OCI-LY3 (cell line): ENCODE data around the gene MAMDC4.

ENCODE experiments used
- H2AFZ ChIP-seq: fragments of 200-600, 300-600 bp; shearing (Covaris generic); 2 replicates; pipeline ENCODE4 v1.6.0; 2014; ENCODE audit warnings: antibody characterized with exemption, low read depth, low read length
- H3K27ac ChIP-seq: fragments of 200-600, 300-600 bp; sonication (generic); 2 replicates; pipeline ENCODE4 v1.5.1; 2014; ENCODE audit warnings: mild to moderate bottlenecking, low read length, moderate library complexity, mixed read lengths
- H3K27me3 ChIP-seq: fragments of 200-600, 300-600 bp; sonication (generic); 2 replicates; pipeline ENCODE4 v1.6.1; 2014; ENCODE audit warnings: low read depth, low read length, mixed read lengths
- H3K36me3 ChIP-seq: fragments of 200-600, 300-600 bp; sonication (generic); replicated peaks from 2 replicates; pipeline ENCODE3; 2014; ENCODE audit warnings: low read depth, low read length, mixed read lengths
- H3K4me1 ChIP-seq: fragments of 300-600, 200-600 bp; sonication (generic); 2 replicates; pipeline ENCODE4 v1.6.1; 2014; ENCODE audit warnings: low read length, mixed read lengths
- H3K4me2 ChIP-seq: fragments of 200-600, 300-600 bp; sonication (generic); 2 replicates; pipeline ENCODE4 v1.6.1; 2014; ENCODE audit warnings: low read length, mixed read lengths
- H3K4me3 ChIP-seq: fragments of 300-600, 200-600 bp; sonication (generic); 2 replicates; pipeline ENCODE4 v1.5.1; 2014; ENCODE audit warnings: antibody characterized with exemption, mild to moderate bottlenecking, low read length, moderate library complexity
- H3K79me2 ChIP-seq: fragments of 300-600, 200-600 bp; shearing (Covaris generic); 2 replicates; pipeline ENCODE4 v1.6.1; 2014; ENCODE audit warnings: mild to moderate bottlenecking, low read length, mixed read lengths
- H3K9ac ChIP-seq: fragments of 300-600, 200-600 bp; shearing (Covaris generic); 2 replicates; pipeline ENCODE4 v1.6.0; 2014; ENCODE audit warnings: mild to moderate bottlenecking, low read length, moderate library complexity
- H3K9me3 ChIP-seq: fragments of 200-600, 300-600 bp; shearing (Covaris generic); 2 replicates; pipeline ENCODE4 v1.6.1; 2014; ENCODE audit warnings: low read length, mixed read lengths; ENCODE audit not compliant: insufficient read depth
- H4K20me1 ChIP-seq: fragments of 200-600, 300-600 bp; sonication (generic); 2 replicates; pipeline ENCODE4 v1.6.1; 2016; ENCODE audit warnings: low read length, mixed read lengths; ENCODE audit not compliant: insufficient read depth
- EZH2phosphoT487 ChIP-seq: fragments of 200-600 bp; shearing (Covaris generic); IDR thresholded peaks from 2 replicates; pipeline ENCODE4 v1.6.1; 2018; ENCODE audit warnings: antibody characterized with exemption, mixed run types, low read depth
- TF ChIP-seq, protein P1 (sequence below): fragments of 200-600, 300-600 bp; sonication (generic); IDR thresholded peaks from 2 replicates; pipeline ENCODE4 v1.5.1; 2014; ENCODE audit warnings: antibody characterized with exemption, low read length, low read depth

The MAMDC4 gene

DNA sequence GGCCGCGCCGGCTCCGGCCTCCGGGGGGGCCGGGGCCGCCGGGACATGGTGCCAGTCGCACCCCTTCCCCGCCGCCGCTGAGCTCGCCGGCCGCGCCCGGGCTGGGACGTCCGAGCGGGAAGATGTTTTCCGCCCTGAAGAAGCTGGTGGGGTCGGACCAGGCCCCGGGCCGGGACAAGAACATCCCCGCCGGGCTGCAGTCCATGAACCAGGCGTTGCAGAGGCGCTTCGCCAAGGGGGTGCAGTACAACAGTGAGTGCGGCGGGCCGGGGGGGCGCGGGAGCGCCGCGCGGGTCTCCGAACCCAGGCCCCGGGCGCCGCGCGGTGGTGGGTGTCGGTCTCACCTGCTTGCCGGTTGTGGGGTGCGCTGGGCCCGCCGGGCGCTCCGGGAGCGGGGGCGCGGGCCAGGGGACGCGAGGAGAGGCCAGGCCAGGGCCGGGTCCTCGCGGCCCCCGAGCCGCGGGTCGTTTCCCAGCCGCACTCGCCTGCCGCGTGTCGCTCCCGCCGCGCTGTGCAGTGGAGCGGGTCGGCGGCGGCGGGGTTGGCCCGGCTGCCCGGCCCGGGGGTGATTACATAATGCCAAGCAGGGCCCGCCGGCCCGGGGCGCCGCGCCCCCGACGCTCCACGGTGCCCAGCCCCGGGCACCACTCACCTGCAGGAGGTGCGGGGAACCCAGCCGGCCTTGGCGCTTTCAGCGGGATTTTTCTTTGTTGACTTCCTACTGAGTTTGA, 43.9 kb upstream of the MAMDC4 start:
- TF ChIP-seq, protein P1, sequence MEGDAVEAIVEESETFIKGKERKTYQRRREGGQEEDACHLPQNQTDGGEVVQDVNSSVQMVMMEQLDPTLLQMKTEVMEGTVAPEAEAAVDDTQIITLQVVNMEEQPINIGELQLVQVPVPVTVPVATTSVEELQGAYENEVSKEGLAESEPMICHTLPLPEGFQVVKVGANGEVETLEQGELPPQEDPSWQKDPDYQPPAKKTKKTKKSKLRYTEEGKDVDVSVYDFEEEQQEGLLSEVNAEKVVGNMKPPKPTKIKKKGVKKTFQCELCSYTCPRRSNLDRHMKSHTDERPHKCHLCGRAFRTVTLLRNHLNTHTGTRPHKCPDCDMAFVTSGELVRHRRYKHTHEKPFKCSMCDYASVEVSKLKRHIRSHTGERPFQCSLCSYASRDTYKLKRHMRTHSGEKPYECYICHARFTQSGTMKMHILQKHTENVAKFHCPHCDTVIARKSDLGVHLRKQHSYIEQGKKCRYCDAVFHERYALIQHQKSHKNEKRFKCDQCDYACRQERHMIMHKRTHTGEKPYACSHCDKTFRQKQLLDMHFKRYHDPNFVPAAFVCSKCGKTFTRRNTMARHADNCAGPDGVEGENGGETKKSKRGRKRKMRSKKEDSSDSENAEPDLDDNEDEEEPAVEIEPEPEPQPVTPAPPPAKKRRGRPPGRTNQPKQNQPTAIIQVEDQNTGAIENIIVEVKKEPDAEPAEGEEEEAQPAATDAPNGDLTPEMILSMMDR, result no peak
- no peak for TF ChIP-seq EZH2phosphoT487
- Histone ChIP-seq H2AFZ (no peak overlapping the region), H3K27ac (peak overlapping the region; percentile 57), H3K79me2 (peaks cover 64% of the 10 kb centered on the region), H3K4me1 (peaks cover 18% of the 10 kb centered on the region), H3K36me3 (peaks cover 36% of the 10 kb centered on the region), H4K20me1 (peaks cover 20% of the 10 kb centered on the region), H3K27me3 (no peaks in the 10 kb centered on the region), H3K4me2 (peak overlapping the region; percentile 84), H3K9me3 (no peaks in the 10 kb centered on the region), H3K9ac (peak overlapping the region; percentile 83), H3K4me3 (peak overlapping the region; percentile 86)

DNA sequence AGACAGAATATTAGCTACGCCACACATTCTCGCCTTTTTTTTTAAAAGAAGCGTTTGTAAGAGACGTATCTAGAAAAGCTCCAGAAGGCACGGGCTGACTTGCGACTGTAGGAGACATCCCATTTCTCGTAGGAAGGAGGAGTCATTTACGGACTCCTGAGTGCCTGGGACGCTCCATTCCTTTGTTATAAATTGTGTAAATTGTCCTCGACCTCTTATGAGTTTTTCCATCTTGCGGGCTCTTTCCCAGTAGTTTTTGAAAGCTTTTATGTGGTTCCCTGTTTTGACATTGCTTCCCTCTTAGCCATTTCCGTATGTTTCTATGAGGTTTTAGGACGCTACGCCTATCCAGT, 43.4 kb upstream of the MAMDC4 start:
- Histone ChIP-seq H4K20me1 (peaks cover 20% of the 10 kb centered on the region), H2AFZ (no peak overlapping the region), H3K79me2 (peaks cover 69% of the 10 kb centered on the region), H3K4me3 (peak overlapping the region; percentile 86), H3K4me1 (peaks cover 18% of the 10 kb centered on the region), H3K9ac (peak overlapping the region; percentile 83), H3K9me3 (no peaks in the 10 kb centered on the region), H3K36me3 (peaks cover 38% of the 10 kb centered on the region), H3K27me3 (no peaks in the 10 kb centered on the region), H3K4me2 (peak overlapping the region; percentile 84), H3K27ac (peak overlapping the region; percentile 57; the same call in 1 of the 2 replicates)
- TF ChIP-seq, protein P1, result no peak
- no peak for TF ChIP-seq EZH2phosphoT487

DNA sequence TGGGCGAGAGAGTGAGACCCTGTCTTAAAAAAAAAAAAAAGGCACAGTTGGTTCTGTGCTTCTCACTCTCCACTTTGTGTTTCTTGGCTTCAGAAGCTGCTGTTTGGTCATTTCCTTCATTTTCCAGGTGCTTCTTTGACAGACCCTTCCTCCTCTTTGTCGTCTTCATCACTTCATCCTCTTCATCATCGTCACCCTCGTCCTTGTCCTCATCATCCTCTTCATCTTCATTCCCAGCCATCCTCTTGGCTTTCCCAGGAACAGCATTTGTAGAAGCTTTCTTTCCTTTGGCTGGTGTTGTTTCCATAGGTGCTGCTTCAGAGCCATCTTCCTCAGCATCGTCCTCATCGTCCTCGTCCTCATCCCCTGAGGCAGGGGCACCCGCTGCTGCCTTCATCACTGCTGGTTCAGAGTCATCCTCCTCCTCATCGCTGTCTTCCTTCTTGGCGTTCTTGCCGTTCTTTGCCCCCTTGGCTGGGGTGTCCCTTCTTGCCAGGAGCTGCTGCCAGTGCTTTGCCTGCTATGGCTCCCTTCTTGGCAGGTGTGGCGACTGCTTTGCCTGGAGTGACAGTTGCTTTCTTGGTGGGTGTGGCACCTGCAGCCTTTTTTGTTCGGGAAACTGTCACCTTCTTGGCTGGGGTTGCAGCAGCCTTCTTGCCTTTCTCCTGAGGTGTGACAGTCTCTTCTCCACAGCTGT, 37.3 kb upstream of the MAMDC4 start:
- no peaks in the 10 kb centered on the region for H3K27me3 ChIP-seq
- no peak overlapping the region for H3K4me3 ChIP-seq
- H2AFZ ChIP-seq, result no peak overlapping the region
- H3K27ac ChIP-seq, result no peak overlapping the region
- no peak overlapping the region for H3K9ac ChIP-seq
- H3K4me2 ChIP-seq, result no peak overlapping the region
- H4K20me1 ChIP-seq, result peaks cover 11% of the 10 kb centered on the region; the same call in 1 of the 2 replicates
- H3K36me3 ChIP-seq, result peaks cover 39% of the 10 kb centered on the region
- peaks cover 85% of the 10 kb centered on the region for H3K79me2 ChIP-seq
- no peaks in the 10 kb centered on the region for H3K9me3 ChIP-seq
- TF ChIP-seq, protein P1, result no peak
- TF ChIP-seq EZH2phosphoT487, result no peak
- H3K4me1 ChIP-seq, result 0 out of 2 replicates have a peak, but pooled peaks cover 6% of the 10 kb centered on the region

DNA sequence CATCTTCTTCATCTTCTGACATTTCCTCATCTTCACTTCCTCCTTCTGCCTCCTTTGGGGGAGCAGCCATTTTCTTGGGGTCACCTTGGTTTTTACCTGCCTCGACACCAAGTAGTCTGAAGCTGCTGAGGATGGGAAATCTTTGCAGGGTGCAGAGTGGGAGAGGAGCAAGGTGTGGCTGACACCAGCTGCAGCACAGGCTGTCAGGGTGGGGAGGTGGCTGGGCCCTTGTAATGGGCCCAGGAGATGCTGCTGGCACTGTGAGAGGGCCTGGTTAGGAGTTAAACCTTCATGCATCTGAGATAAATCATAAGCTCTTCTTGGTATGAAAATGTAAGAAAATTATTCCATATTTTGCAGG, 36.7 kb upstream of the MAMDC4 start:
- H3K4me3 ChIP-seq, result no peak overlapping the region
- 0 out of 2 replicates have a peak, but pooled peaks cover 4% of the 10 kb centered on the region for H3K4me1 ChIP-seq
- peaks cover 35% of the 10 kb centered on the region for H3K36me3 ChIP-seq
- no peaks in the 10 kb centered on the region for H3K9me3 ChIP-seq
- TF ChIP-seq, protein P1, result no peak
- TF ChIP-seq EZH2phosphoT487, result no peak
- no peak overlapping the region for H3K27ac ChIP-seq
- H3K4me2 ChIP-seq, result no peak overlapping the region
- H3K79me2 ChIP-seq, result peaks cover 85% of the 10 kb centered on the region
- no peak overlapping the region for H2AFZ ChIP-seq
- H3K27me3 ChIP-seq, result no peaks in the 10 kb centered on the region
- H3K9ac ChIP-seq, result no peak overlapping the region
- peaks cover 7% of the 10 kb centered on the region; the same call in 1 of the 2 replicates for H4K20me1 ChIP-seq
